ENCODE results near the gene ADAT1.

GRCh38 chr16:75658175-75658574 lies 35.1 kb upstream of the ADAT1 start:
- no peak for TF ChIP-seq CTCF (IDR thresholded peaks at IDR 0.05)
- TF ChIP-seq EZH2 (IDR thresholded peaks at IDR 0.05; ENCODE audit: borderline replicate concordance, insufficient read depth, low read depth, low read length, poor library complexity, severe bottlenecking) = no peak

All from B cell (primary cell).